GM23248 (cell line): Measurements from ENCODE around the gene NUDCD3.
"Not testable (repeated sequence)": the region's sequence is repeated elsewhere in the genome, so short reads cannot be mapped to it uniquely, and the experiment has no call there.

Source experiments
- EZH2 ChIP-seq: fragments of 200-600 bp; sonication (generic); IDR thresholded peaks from 2 replicates; pipeline ENCODE4 v1.6.1; 2018; ENCODE audit warnings: antibody characterized with exemption, mild to moderate bottlenecking; ENCODE audit not compliant: insufficient read depth, poor library complexity, severe bottlenecking
- EZH2phosphoT487 ChIP-seq: fragments of 200-600 bp; sonication (generic); IDR thresholded peaks from 2 replicates; pipeline ENCODE4 v1.6.1; 2018; ENCODE audit warnings: antibody characterized with exemption, moderate library complexity, mild to moderate bottlenecking, low read depth; ENCODE audit not compliant: insufficient read depth

GRCh38 chr7:44506592-44507288, 16.3 kb upstream of the NUDCD3 start:
- TF ChIP-seq EZH2, EZH2phosphoT487: not testable (repeated sequence)
